ENCODE results near the gene SLC16A10. TPM values are rescaled to one million over a fixed set of nuclear protein-coding genes. Genes with fewer than 3 reads are reported as not detected.
"Not testable (repeated sequence)": the region's sequence is repeated elsewhere in the genome, so short reads cannot be mapped to it uniquely, and the experiment has no call there.

SLC16A10 gene
- total RNA-seq, 1 donor from 2014 or later: 4.8 TPM

GRCh38 chr6:111187874-111188273 is 100.6 kb downstream of the SLC16A10 start:
- Mint-ChIP-seq H3K27ac (no peak overlapping the region), H3K9me3 (peaks cover 20% of the 10 kb centered on the region), H3K27me3 (ENCODE audit: insufficient read depth, low read depth) (no peaks in the 10 kb centered on the region), H3K4me1 (peaks cover 5% of the 10 kb centered on the region), H3K36me3 (peaks cover 10% of the 10 kb centered on the region), H3K4me3 (no peak overlapping the region)
- DNase-seq (ENCODE audit: low spot score): no peak
- no peak for TF ChIP-seq EZH2phosphoT487 (IDR thresholded peaks at IDR 0.05)
- no peak for TF ChIP-seq EZH2 (IDR thresholded peaks at IDR 0.05)
- no peak for TF ChIP-seq CTCF (IDR thresholded peaks at IDR 0.05)
- no peaks in the 10 kb centered on the region for H3K79me2 ChIP-seq (ENCODE audit: low read depth)
- H3K27ac ChIP-seq: no peak overlapping the region
- no peak overlapping the region for H3K4me3 ChIP-seq
- H3K4me1 ChIP-seq: no peaks in the 10 kb centered on the region
- no peaks in the 10 kb centered on the region for H3K27me3 ChIP-seq
- H3F3A ChIP-seq (ENCODE audit: low read depth): no peaks in the 10 kb centered on the region
- H3K9ac ChIP-seq: no peak overlapping the region
- H3K4me2 ChIP-seq: no peak overlapping the region
- no peaks in the 10 kb centered on the region for H3K36me3 ChIP-seq
- H4K20me1 ChIP-seq (ENCODE audit: low read depth): no peaks in the 10 kb centered on the region
- no peak overlapping the region for H2AFZ ChIP-seq (replicated peaks)
- H3K9me3 ChIP-seq (ENCODE audit: low read depth): no peaks in the 10 kb centered on the region

DNA sequence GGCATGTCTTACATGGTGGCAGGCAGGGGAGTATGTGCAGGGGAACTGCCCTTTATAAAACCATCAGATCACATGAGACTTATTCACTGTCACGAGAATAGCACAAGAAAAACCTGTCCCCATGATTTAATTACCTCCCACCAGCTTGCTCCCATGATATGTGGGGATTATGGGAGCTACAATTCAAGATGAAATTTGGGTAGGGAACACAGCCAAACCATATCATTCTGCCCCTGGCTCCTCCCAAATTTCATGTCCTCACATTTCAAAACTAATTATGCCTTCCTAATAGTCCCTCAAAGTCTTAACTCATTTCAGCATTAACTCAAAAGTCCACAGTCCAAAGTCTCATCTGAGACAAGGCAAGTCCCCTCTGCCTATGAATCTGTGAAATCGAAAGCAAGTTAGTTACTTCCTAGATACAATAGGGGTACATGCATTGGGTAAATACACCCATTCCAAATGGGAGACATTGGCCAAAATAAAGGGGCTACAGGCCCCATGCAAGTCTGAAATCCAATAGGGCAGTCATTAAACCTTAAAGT is 102.4 kb downstream of the SLC16A10 start:
- not testable (repeated sequence) for H3K27me3 Mint-ChIP-seq (ENCODE audit: insufficient read depth, low read depth); H3K79me2 ChIP-seq (ENCODE audit: low read depth)

GRCh38 chr6:111190637-111191036 is 103.3 kb downstream of the SLC16A10 start:
- Histone ChIP-seq H3K27ac (no peak overlapping the region), H2AFZ (replicated peaks) (no peak overlapping the region), H3K4me2 (no peak overlapping the region), H3K9me3 (ENCODE audit: low read depth) (no peaks in the 10 kb centered on the region), H3F3A (ENCODE audit: low read depth) (no peaks in the 10 kb centered on the region), H3K4me3 (no peak overlapping the region), H3K36me3 (no peaks in the 10 kb centered on the region), H3K4me1 (no peaks in the 10 kb centered on the region), H4K20me1 (ENCODE audit: low read depth) (no peaks in the 10 kb centered on the region), H3K79me2 (ENCODE audit: low read depth) (no peaks in the 10 kb centered on the region), H3K9ac (no peak overlapping the region), H3K27me3 (no peaks in the 10 kb centered on the region)
- Mint-ChIP-seq H3K36me3 (peaks cover 10% of the 10 kb centered on the region), H3K27me3 (ENCODE audit: insufficient read depth, low read depth) (no peaks in the 10 kb centered on the region), H3K27ac (no peak overlapping the region), H3K9me3 (peaks cover 17% of the 10 kb centered on the region), H3K4me1 (peaks cover 5% of the 10 kb centered on the region), H3K4me3 (no peak overlapping the region)
- DNase-seq (ENCODE audit: low spot score): no peak
- TF ChIP-seq EZH2phosphoT487 (IDR thresholded peaks at IDR 0.05) (no peak), CTCF (IDR thresholded peaks at IDR 0.05) (no peak), EZH2 (IDR thresholded peaks at IDR 0.05) (no peak)

More for the DNA sequence above, 102.4 kb downstream of the SLC16A10 start:
- H3K36me3 ChIP-seq; DNase-seq (ENCODE audit: low spot score); H3K27me3 ChIP-seq; H3K4me3 Mint-ChIP-seq; H3K4me1 Mint-ChIP-seq; H3K9me3 ChIP-seq (ENCODE audit: low read depth); H3K4me1 ChIP-seq; H3K4me3 ChIP-seq; H4K20me1 ChIP-seq (ENCODE audit: low read depth); H3K27ac Mint-ChIP-seq; H3F3A ChIP-seq (ENCODE audit: low read depth); H3K27ac ChIP-seq; H3K4me2 ChIP-seq; H3K9ac ChIP-seq; H2AFZ ChIP-seq (replicated peaks): not testable (repeated sequence)
- peaks cover 17% of the 10 kb centered on the region for H3K9me3 Mint-ChIP-seq
- peaks cover 10% of the 10 kb centered on the region for H3K36me3 Mint-ChIP-seq

DNA sequence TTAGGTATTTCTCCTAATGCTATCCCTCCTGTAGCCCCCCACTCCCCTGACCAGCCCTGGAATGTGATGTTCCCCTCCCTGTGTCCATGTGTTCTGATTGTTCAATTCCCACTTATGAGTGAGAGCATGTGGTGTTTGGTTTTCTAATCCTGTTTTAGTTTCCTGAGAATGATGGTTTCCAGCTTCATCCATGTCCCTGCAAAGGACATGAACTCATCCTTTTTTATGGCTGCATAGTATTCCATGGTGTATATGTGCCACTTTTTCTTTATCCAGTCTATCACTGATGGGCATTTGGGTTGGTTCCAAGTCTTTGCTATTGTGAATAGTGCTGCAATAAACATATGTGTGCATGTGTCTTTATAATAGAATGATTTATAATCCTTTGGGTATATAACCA is 103.8 kb downstream of the SLC16A10 start:
- peaks cover 17% of the 10 kb centered on the region for H3K9me3 Mint-ChIP-seq
- not testable (repeated sequence) for H3K4me1 Mint-ChIP-seq

More for the DNA sequence above, 103.8 kb downstream of the SLC16A10 start:
- peaks cover 10% of the 10 kb centered on the region for H3K36me3 Mint-ChIP-seq
- H3K36me3 ChIP-seq; H2AFZ ChIP-seq (replicated peaks); H3K27me3 Mint-ChIP-seq (ENCODE audit: insufficient read depth, low read depth); H3K4me2 ChIP-seq; H3K4me3 ChIP-seq; DNase-seq (ENCODE audit: low spot score); H3K4me3 Mint-ChIP-seq; H4K20me1 ChIP-seq (ENCODE audit: low read depth); H3K27ac ChIP-seq; H3K79me2 ChIP-seq (ENCODE audit: low read depth); H3F3A ChIP-seq (ENCODE audit: low read depth); H3K27me3 ChIP-seq; H3K9me3 ChIP-seq (ENCODE audit: low read depth); H3K4me1 ChIP-seq; H3K9ac ChIP-seq; H3K27ac Mint-ChIP-seq: not testable (repeated sequence)
